Calu3 (cell line): ENCODE results near the gene AKAP1. TPM values are rescaled to one million over a fixed set of nuclear protein-coding genes. Genes with fewer than 3 reads are reported as not detected.

Experiments
- BruUV-seq: library from RNA; stranded (reverse); fragments of 400-500 nt; replicated peaks from 2 replicates; lab custom pipeline; 2021; lab: Mats Ljungman, UMichigan
- CTCF ChIA-PET: fragments of 300-600 bp; sonication (Branson Sonifier 250); formaldehyde crosslinking; loops from one replicate; lab custom pipeline; 2022; ENCODE audit warnings: antibody characterized with exemption; lab: Charles Lee
- DNase-seq: peaks from one replicate; pipeline ENCODE4 v3.0.0; 2022
- H3K27ac Mint-ChIP-seq: one replicate; pipeline ENCODE4 v1.8.0; 2022; ENCODE audit warnings: mixed read lengths; ENCODE audit not compliant: unreplicated experiment
- H3K27me3 Mint-ChIP-seq: one replicate; pipeline ENCODE4 v1.8.0; 2022; ENCODE audit warnings: mixed read lengths; ENCODE audit not compliant: unreplicated experiment
- H3K36me3 Mint-ChIP-seq: one replicate; pipeline ENCODE4 v1.8.0; 2022; ENCODE audit warnings: mild to moderate bottlenecking, moderate library complexity, mixed read lengths; ENCODE audit not compliant: insufficient read depth, unreplicated experiment
- H3K4me1 Mint-ChIP-seq: one replicate; pipeline ENCODE4 v1.8.0; 2022; ENCODE audit warnings: mild to moderate bottlenecking, low read depth, mixed read lengths; ENCODE audit not compliant: unreplicated experiment
- H3K4me3 Mint-ChIP-seq: one replicate; pipeline ENCODE4 v1.8.0; 2022; ENCODE audit warnings: mild to moderate bottlenecking, low read depth, moderate library complexity, mixed read lengths; ENCODE audit not compliant: unreplicated experiment
- H3K9me3 Mint-ChIP-seq: one replicate; pipeline ENCODE4 v1.8.0; 2022; ENCODE audit warnings: low read depth, mixed read lengths; ENCODE audit not compliant: unreplicated experiment
- intact Hi-C: fragments of 100-400 bp; cut with micrococcal nuclease; formaldehyde crosslinking; loops from one replicate; pipeline ENCODE4 v1.10.0; 2022; ENCODE audit not compliant: unreplicated experiment
- total RNA-seq: library from RNA; stranded (reverse); gene quantifications from 2 replicates; pipeline ENCODE4 v1.2.3, GENCODE V29; 2022
- TF ChIP-seq, protein P1 (sequence below): fragments of 200-600 bp; IDR thresholded peaks from one replicate; pipeline ENCODE4 v1.8.0; 2022; ENCODE audit warnings: antibody characterized with exemption; ENCODE audit not compliant: unreplicated experiment

AKAP1 gene
- total RNA-seq, 1 experiment from 2014 or later: 41.4 TPM

DNA sequence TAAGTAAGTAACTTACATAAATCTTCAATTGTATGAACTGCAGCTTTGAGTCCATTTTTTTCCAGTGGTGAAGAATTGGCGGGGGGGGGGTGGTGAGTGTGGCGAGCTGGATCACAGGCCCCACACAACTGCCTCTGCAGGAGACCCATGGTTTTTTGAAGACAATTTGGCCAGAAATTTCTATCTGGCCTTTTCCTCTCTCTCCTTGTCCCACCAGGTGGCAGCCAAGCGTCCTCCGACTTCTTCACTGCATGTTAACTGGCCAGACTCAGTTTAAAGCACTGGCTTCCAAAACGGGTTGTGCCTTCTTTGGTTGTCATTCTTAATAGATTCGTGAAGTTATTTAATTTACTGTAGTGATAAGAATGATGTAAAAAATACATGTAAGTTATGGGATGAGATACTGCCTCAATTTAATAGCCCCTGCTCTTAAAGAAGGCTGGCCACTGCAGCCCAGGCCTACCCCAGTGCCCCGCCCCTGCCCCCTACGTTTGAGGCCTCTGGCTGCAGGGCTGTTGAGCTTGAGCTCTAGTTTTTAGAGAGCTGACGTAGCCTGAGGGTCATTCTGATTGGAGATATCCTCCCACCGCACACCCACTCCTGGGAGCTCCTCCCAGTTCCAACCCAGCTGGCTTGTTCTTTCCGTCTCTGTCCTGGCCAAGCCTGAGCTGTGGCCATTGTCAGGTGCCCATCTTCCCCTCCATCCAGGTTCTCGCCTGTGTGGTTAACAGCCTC lies 36.4 kb downstream of the AKAP1 start:
- TF ChIP-seq, protein P1, sequence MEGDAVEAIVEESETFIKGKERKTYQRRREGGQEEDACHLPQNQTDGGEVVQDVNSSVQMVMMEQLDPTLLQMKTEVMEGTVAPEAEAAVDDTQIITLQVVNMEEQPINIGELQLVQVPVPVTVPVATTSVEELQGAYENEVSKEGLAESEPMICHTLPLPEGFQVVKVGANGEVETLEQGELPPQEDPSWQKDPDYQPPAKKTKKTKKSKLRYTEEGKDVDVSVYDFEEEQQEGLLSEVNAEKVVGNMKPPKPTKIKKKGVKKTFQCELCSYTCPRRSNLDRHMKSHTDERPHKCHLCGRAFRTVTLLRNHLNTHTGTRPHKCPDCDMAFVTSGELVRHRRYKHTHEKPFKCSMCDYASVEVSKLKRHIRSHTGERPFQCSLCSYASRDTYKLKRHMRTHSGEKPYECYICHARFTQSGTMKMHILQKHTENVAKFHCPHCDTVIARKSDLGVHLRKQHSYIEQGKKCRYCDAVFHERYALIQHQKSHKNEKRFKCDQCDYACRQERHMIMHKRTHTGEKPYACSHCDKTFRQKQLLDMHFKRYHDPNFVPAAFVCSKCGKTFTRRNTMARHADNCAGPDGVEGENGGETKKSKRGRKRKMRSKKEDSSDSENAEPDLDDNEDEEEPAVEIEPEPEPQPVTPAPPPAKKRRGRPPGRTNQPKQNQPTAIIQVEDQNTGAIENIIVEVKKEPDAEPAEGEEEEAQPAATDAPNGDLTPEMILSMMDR: no peak
- Mint-ChIP-seq H3K27ac (no peak overlapping the region), H3K4me1 (no peaks in the 10 kb centered on the region), H3K4me3 (no peak overlapping the region), H3K36me3 (peaks cover 25% of the 10 kb centered on the region), H3K27me3 (no peaks in the 10 kb centered on the region), H3K9me3 (no peaks in the 10 kb centered on the region)
- intact Hi-C loops: no loop called here
- DNase-seq: peak; percentile 29
- no TSS peak for BruUV-seq
- CTCF ChIA-PET: interaction anchor here (0.6 kb wide), 1 partner anchor 14 kb away, joined by 3 read pairs; no protein-coding TSS in a partner anchor

DNA sequence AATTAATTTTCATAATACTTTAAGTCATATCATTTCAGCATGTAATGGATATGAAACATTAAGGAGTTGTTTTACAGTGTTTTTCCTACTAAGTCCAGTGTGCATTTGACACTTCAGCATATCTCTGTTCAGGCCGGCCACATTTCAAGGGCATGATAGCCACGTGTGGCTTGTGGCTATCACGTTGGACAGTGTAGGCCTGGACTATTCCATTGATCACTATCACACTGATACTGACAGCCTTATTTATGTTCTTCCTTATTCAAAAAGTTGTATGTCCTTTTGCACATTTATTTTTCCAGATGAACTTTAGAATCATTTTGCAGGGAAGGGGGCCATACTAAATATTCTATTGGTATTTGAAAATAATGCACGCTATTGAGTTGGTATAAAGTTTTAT lies 39.0 kb downstream of the AKAP1 start:
- no peaks in the 10 kb centered on the region for H3K27me3 Mint-ChIP-seq
- DNase-seq: no peak
- H3K27ac Mint-ChIP-seq: no peak overlapping the region
- CTCF ChIA-PET: no interaction called here
- intact Hi-C loops: no loop called here
- peaks cover 15% of the 10 kb centered on the region for H3K36me3 Mint-ChIP-seq
- no TSS peak for BruUV-seq
- no peaks in the 10 kb centered on the region for H3K9me3 Mint-ChIP-seq
- H3K4me1 Mint-ChIP-seq: no peaks in the 10 kb centered on the region
- no peak overlapping the region for H3K4me3 Mint-ChIP-seq
- TF ChIP-seq, protein P1: no peak

DNA sequence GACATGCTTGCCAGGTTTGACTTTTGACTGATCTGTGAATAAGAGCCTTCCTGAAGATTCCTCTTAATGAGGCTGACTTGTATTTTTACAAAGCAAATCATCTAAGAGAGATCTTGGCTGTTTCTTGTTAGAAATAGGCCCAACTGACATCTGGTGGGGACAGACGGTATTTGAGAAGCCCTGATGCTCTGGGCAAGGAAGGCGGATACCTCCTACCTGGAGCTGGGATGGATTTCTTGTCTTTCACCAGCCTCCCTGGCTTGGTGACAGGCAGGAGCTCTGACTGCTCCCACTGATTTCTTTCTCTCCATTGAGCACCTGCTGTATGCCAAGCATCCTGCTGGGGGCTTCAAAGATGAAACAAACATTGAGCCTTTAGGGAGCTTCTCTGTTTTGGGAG lies 40.4 kb downstream of the AKAP1 start:
- Mint-ChIP-seq H3K9me3 (no peaks in the 10 kb centered on the region), H3K4me3 (no peak overlapping the region), H3K36me3 (peaks cover 21% of the 10 kb centered on the region), H3K4me1 (no peaks in the 10 kb centered on the region), H3K27me3 (no peaks in the 10 kb centered on the region), H3K27ac (no peak overlapping the region)
- intact Hi-C loops: no loop called here
- TF ChIP-seq, protein P1: no peak
- BruUV-seq: no TSS peak
- CTCF ChIA-PET: no interaction called here
- DNase-seq: no peak

DNA sequence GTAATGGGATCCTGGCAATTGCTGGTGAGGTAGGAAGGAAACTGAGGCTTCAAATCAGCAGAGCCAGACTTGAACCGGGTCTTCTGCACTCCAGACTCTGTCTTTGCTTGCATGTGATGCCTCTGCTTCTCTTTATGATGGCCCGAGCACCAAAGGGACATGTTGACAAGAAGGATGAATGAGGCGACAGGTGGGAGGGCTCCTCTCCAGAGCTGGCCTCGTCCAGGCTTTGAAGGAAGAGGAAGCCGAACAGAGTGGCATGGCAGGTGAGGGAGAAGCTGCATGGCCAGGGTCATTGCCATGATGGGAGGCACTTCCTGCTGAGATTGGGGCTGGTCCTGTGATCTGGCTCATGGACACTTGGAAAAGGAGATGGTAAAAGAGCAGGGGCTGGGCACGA lies 40.8 kb downstream of the AKAP1 start:
- Mint-ChIP-seq H3K4me1 (no peaks in the 10 kb centered on the region), H3K9me3 (no peaks in the 10 kb centered on the region), H3K27ac (no peak overlapping the region), H3K36me3 (peaks cover 21% of the 10 kb centered on the region), H3K4me3 (no peak overlapping the region), H3K27me3 (no peaks in the 10 kb centered on the region)
- no TSS peak for BruUV-seq
- intact Hi-C loops: no loop called here
- no peak for DNase-seq
- CTCF ChIA-PET: no interaction called here
- TF ChIP-seq, protein P1: no peak
